Thymus (tissue), 11 donors: ENCODE results near the gene FRMPD1. TPM values are rescaled to one million over a fixed set of nuclear protein-coding genes. Genes with fewer than 3 reads are reported as not detected.

Experiments
- DNase-seq, 9 donors: peaks; one replicate each; pipeline ENCODE4 v3.0.0-alpha.2; 2013; ENCODE audit warnings: low spot score in 9 of 9, low read depth in 6 of 9, missing footprints in 1 of 9
- H3K27ac ChIP-seq, 2 donors: one replicate each; pipeline ENCODE4 v1.5.1; 2013; ENCODE audit warnings: control low read depth in 1 of 2, low read depth in 1 of 2, low read length in 1 of 2, mild to moderate bottlenecking in 1 of 2, moderate library complexity in 1 of 2
- H3K27me3 ChIP-seq, 2 donors: one replicate each; pipeline ENCODE4 v1.5.1; 2013; ENCODE audit warnings: low read length in 1 of 2; ENCODE audit not compliant: control insufficient read depth in 2 of 2, insufficient read depth in 1 of 2
- H3K36me3 ChIP-seq, 2 donors: one replicate each; pipeline ENCODE4 v1.5.1; 2013; ENCODE audit warnings: low read length in 1 of 2, mild to moderate bottlenecking in 1 of 2, moderate library complexity in 1 of 2; ENCODE audit not compliant: control insufficient read depth in 2 of 2, insufficient read depth in 2 of 2
- H3K4me1 ChIP-seq, 2 donors: one replicate each; pipeline ENCODE4 v1.5.1; 2013; ENCODE audit warnings: low read length in 2 of 2; ENCODE audit not compliant: control insufficient read depth in 2 of 2, insufficient read depth in 2 of 2
- H3K4me3 ChIP-seq, 2 donors: one replicate each; pipeline ENCODE4 v1.5.1; 2013; ENCODE audit warnings: low read length in 2 of 2, control low read depth in 1 of 2, mild to moderate bottlenecking in 1 of 2
- H3K9me3 ChIP-seq, 2 donors: one replicate each; pipeline ENCODE4 v1.5.1; 2013; ENCODE audit warnings: low read length in 1 of 2, mild to moderate bottlenecking in 1 of 2; ENCODE audit not compliant: control insufficient read depth in 2 of 2, insufficient read depth in 1 of 2
- WGBS: extraction: QIAGEN DNeasy Blood & Tissue Kit; methylation state at CpG from one replicate; pipeline ENCODE4 v1.1.7; 2013; 5-methylcytosine and 5-hydroxymethylcytosine counted together
- polyA plus RNA-seq: library from polyadenylated mRNA; stranded (reverse); fragments of 200-250 nt; gene quantifications from one replicate; pipeline ENCODE4 v1.2.3, GENCODE V29; 2013
- total RNA-seq: library from RNA; stranded (reverse); fragments of 120-200 nt; gene quantifications from one replicate; pipeline ENCODE4 v1.2.4, GENCODE V29; 2013
- donor health status: healthy.

Gene FRMPD1
- total and polyA plus RNA-seq, 2 donors, result 0.14 to 0.16 TPM

DNA sequence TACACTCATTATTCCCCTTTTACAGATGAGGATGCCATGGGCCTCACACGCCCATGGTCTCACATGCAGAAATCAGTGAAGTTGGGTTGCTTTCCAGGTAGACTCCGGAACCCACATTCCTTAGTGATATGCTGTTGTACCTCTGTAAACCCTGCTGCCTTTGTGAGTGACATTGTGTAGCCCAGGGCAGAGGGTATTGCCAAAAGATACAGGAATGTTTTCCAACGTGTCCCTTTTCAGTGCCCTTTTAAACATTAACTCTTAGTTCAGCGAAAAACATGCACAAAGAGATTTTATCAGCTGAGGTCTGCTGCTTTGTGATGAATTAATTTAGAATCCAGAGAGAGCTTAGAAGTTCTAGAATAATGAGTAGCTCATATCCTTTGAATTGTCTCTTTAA is 64.5 kb downstream of the FRMPD1 start:
- Histone ChIP-seq H3K36me3 (no peaks in the 10 kb centered on the region), H3K27ac (no peak overlapping the region), H3K4me1 (no peaks in the 10 kb centered on the region), H3K4me3 (no peak overlapping the region), H3K9me3 (no peaks in the 10 kb centered on the region), H3K27me3 (no peaks in the 10 kb centered on the region)
- 91% methylated on average over 4 of the region's 4 CpGs for WGBS
- DNase-seq, result no peak

DNA sequence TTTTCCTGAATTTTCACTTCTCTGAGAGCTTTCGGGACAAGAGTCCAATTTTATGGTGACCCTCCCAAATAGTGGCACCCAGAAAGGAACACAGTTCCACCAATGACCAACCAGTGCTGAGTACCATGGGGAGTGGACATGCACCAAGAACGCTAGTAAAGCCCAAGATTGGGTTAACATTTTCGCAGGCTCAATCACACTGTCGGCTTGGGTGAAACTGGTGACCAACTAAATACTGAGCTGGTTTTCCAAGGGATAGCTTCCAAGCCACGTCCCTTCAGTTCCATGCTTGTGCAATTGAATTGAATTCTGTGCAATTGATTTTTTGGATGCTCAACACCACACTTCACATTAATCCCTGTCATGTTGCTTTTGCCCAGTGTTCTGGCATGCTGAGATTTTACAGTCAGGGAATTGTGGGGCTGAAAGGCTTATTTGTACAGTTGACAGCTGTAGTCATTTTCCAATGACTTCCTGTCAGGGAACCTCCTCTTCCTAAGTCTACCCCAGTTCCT is 65.3 kb downstream of the FRMPD1 start:
- H3K9me3 ChIP-seq, result no peaks in the 10 kb centered on the region
- no peaks in the 10 kb centered on the region for H3K36me3 ChIP-seq
- no peaks in the 10 kb centered on the region for H3K27me3 ChIP-seq
- H3K4me1 ChIP-seq, result no peaks in the 10 kb centered on the region
- H3K4me3 ChIP-seq, result no peak overlapping the region
- no peak overlapping the region for H3K27ac ChIP-seq
- 97% methylated on average over 5 of the region's 5 CpGs for WGBS
- DNase-seq, result no peak

DNA sequence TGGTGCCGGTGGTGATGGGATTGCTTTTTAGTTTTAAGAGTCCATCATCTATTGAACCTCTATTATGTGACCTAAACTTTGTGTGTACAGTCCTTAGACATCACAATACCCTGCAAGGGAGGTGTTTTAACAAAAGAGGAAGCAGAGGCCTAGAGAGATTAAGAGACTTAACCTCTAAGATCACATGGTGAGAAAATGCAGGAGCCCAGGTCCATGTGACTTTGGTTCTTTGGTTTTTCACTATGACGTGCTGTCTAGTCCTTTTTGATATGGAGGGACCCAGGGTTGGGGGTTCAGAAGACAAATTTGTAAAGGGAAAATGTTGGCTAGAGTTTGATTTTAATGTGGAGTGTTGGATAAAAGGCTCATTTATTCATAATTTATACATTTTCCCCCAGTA is 68.8 kb downstream of the FRMPD1 start:
- Histone ChIP-seq H3K27me3 (no peaks in the 10 kb centered on the region), H3K9me3 (no peaks in the 10 kb centered on the region), H3K4me1 (no peaks in the 10 kb centered on the region), H3K27ac (no peak overlapping the region), H3K4me3 (no peak overlapping the region), H3K36me3 (no peaks in the 10 kb centered on the region)
- DNase-seq, result no peak
- WGBS, result 61% methylated on average over 2 of the region's 2 CpGs

DNA sequence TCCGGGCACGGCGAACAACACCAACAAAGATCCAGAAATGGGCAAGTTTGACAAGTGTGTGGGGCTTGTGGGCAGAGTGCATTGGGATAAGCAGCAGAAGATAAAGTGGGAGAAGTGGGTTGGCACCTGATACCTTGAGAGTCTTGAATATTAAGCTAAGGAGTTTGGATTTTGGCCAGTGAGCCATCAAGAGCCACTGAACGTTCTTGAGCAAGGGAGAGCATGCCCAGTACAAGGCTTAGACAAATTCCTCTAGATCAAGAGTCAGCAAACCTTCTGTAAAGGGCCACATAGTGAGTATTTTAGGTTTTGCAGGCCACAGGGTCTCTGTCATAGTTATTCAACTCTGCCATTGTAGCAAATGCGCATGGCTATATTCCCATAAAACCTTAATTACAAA is 76.3 kb downstream of the FRMPD1 start:
- no peak overlapping the region for H3K4me3 ChIP-seq
- H3K9me3 ChIP-seq, result no peaks in the 10 kb centered on the region
- no peaks in the 10 kb centered on the region for H3K36me3 ChIP-seq
- H3K27ac ChIP-seq, result no peak overlapping the region
- H3K4me1 ChIP-seq, result no peaks in the 10 kb centered on the region
- H3K27me3 ChIP-seq, result peaks cover 0 to 6% of the 10 kb centered on the region in 2 donors
- WGBS, result 95% methylated on average over 5 of the region's 5 CpGs
- DNase-seq, result no peak

DNA sequence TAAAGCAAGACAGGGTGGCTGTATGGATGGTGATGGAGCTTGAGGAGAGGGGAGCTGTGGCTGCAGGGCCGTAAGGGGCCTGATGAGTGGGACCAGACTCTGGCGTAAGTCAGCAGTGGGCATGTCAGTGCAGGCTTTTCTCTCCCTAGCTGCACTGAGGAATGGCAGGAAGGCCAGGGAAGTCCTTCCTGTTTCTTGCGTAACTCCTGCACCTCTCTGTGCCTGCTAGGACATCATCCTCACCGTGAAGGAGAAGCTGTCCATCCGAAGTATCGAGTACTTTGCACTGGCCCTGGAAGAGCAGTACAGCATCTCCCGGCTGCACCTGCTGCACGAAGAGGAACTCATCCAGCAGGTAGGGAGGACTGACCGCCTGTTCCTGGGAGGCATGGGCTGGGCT is 78.7 kb downstream of the FRMPD1 start:
- Histone ChIP-seq H3K27ac (no peak overlapping the region), H3K27me3 (peaks cover 0 to 8% of the 10 kb centered on the region in 2 donors), H3K9me3 (no peaks in the 10 kb centered on the region), H3K4me1 (no peaks in the 10 kb centered on the region), H3K4me3 (no peak overlapping the region), H3K36me3 (no peaks in the 10 kb centered on the region)
- WGBS, result 90% methylated on average over 9 of the region's 9 CpGs
- DNase-seq, result no peak

DNA sequence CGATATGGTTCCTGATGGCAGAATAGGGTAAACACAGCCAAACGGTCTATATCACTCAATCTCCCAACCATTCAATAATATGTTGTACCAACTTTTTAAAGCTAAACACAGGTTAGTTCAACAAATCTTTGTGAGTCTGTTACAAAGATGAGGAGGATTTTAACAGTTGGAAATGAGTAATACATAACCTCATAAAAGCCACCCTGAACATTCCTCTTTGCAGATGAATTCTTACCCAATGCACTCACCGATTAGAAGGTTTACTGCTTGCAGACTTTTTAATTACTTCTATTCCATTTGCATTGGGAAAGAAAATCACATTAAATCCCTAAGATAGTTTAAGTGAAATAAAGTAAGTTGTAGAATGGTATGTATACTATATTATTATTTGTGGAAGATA is 79.5 kb downstream of the FRMPD1 start:
- no peaks in the 10 kb centered on the region for H3K9me3 ChIP-seq
- WGBS, result 89% methylated on average over 3 of the region's 3 CpGs
- no peak overlapping the region for H3K4me3 ChIP-seq
- no peak for DNase-seq
- H3K27me3 ChIP-seq, result peaks cover 0 to 8% of the 10 kb centered on the region in 2 donors
- H3K36me3 ChIP-seq, result no peaks in the 10 kb centered on the region
- no peak overlapping the region for H3K27ac ChIP-seq
- no peaks in the 10 kb centered on the region for H3K4me1 ChIP-seq

DNA sequence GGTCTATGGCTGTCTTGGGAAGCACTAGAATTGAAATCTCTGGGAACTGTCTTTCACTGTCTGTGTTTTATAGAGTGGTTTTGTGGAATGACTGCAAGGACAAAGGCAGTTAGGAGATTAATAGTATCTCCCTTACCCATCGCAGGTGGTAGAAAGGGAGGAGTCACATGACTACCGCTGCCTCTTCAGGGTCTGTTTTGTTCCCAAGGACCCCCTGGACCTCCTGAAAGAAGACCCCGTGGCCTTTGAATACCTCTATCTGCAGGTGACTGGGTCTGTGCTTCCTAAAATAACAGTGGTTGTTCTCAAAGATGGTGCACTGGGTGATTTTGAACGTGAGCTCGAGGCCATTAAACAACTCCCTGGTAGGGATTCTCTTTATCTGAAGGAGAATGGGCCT is 80.1 kb downstream of the FRMPD1 start:
- Histone ChIP-seq H3K27ac (no peak overlapping the region), H3K27me3 (peaks cover 0 to 8% of the 10 kb centered on the region in 2 donors), H3K9me3 (no peaks in the 10 kb centered on the region), H3K4me1 (no peaks in the 10 kb centered on the region), H3K36me3 (no peaks in the 10 kb centered on the region), H3K4me3 (no peak overlapping the region)
- 76% methylated on average over 5 of the region's 5 CpGs for WGBS
- DNase-seq, result no peak

DNA sequence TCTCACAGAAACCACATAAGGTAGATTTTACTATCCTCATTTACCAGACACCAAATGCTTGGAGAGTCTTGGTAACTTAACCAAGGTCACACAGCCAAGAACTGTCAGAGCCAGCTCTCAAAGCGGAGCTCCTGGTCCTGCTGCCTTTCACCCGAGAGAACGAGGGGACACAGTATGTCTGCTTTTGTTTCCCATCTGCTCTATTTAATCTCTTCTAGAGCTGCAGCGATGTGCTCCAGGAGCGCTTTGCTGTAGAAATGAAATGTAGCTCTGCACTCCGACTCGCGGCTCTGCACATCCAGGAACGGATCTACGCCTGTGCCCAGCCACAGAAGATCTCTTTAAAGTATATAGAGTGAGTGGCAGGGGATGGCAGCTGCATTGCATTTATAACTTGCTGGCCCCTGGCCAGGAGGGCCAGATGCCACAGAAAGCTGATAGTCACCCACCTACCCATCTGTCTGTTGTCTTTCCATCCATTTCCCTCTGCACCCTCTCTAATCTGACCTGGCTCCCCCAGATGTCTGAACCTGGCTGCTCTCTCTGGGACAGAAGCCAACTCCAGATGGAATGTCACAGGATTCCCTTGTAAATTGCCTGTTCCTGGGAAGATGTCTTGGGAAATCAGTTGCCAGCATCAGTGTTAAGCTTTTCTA is 81.5 kb downstream of the FRMPD1 start:
- H3K36me3 ChIP-seq, result no peaks in the 10 kb centered on the region
- WGBS, result 95% methylated on average over 10 of the region's 10 CpGs
- DNase-seq, result no peak
- no peaks in the 10 kb centered on the region for H3K4me1 ChIP-seq
- H3K9me3 ChIP-seq, result no peaks in the 10 kb centered on the region
- no peak overlapping the region for H3K4me3 ChIP-seq
- peaks cover 0 to 8% of the 10 kb centered on the region in 2 donors for H3K27me3 ChIP-seq
- no peak overlapping the region for H3K27ac ChIP-seq

DNA sequence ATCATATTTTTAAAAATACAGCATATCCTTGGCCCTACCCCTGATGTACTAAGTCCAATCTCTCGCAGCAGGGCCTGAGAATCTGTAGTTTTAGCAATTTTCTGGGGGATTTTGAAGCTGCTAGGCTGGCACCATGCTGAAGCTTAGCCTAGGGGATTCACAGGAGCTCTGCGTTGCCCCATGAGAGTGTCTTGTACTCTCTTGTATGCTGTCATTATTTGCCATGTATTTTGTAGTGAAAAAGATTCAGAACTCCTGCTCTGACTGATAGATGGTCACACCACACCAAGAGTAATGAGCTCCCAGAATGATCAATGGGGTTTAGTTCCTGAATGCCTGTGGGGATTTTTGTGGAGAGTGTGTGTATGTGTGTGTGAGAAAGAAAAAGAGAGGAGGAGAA is 82.2 kb downstream of the FRMPD1 start:
- Histone ChIP-seq H3K27ac (no peak overlapping the region), H3K9me3 (no peaks in the 10 kb centered on the region), H3K4me1 (no peaks in the 10 kb centered on the region), H3K4me3 (no peak overlapping the region), H3K36me3 (no peaks in the 10 kb centered on the region), H3K27me3 (peaks cover 0 to 8% of the 10 kb centered on the region in 2 donors)
- 98% methylated on average over 2 of the region's 2 CpGs for WGBS
- no peak for DNase-seq
